B cell (primary cell): ENCODE measurements around the gene POLRMT.

ENCODE experiments used
- CTCF ChIP-seq: fragments of 200-600 bp; IDR thresholded peaks from one replicate; pipeline ENCODE4 v1.8.0; 2022; ENCODE audit warnings: antibody characterized with exemption, mild to moderate bottlenecking
- EZH2 ChIP-seq: IDR thresholded peaks from 2 replicates; pipeline ENCODE4 v1.6.1; 2012; ENCODE audit warnings: borderline replicate concordance, low read depth, mild to moderate bottlenecking, moderate library complexity, low read length; ENCODE audit not compliant: insufficient read depth, poor library complexity, severe bottlenecking

GRCh38 chr19:579842-580155, 53.5 kb downstream of the POLRMT start:
- no peak for TF ChIP-seq CTCF
- no peak for TF ChIP-seq EZH2
